ENCODE results near the gene TNP2. TPM values are rescaled to one million over a fixed set of nuclear protein-coding genes. Genes with fewer than 3 reads are reported as not detected.
A peak's percentile ranks its signal among the peaks of the same experiment; 100 is the strongest.

TNP2 gene
- total RNA-seq, 1 donor from 2014 or later, result not detected

GRCh38 chr16:11218604-11218962 is 50.5 kb downstream of the TNP2 start:
- intact Hi-C loops (cut with micrococcal nuclease), result no loop called here
- peak; percentile 43 for TF ChIP-seq CTCF (IDR thresholded peaks at IDR 0.05; ENCODE audit: borderline replicate concordance)
- H3K27ac ChIP-seq (replicated peaks), result no peak overlapping the region
- H3K4me1 ChIP-seq, result no peaks in the 10 kb centered on the region
- no peaks in the 10 kb centered on the region for H3K36me3 ChIP-seq
- no peak for DNase-seq
- no peak overlapping the region for H3K4me3 ChIP-seq
- peaks cover 37% of the 10 kb centered on the region for H3K9me3 ChIP-seq (replicated peaks)
- H3K27me3 ChIP-seq (ENCODE audit: low read depth), result no peaks in the 10 kb centered on the region

Small RNAs within 50 kb of the gene (microRNA-seq; reads per million reads assigned to microRNA genes)
- not detected for gene MIR548H2

Other genes starting within 250 kb of the TNP2 start
- gene SOCS1, start 13.1 kb downstream of the TNP2 start, total RNA-seq, result 2.9 TPM
- gene PRM3, start 4.3 kb upstream of the TNP2 start, total RNA-seq, result not detected
- not detected for gene PRM2, start 7.2 kb upstream of the TNP2 start, total RNA-seq
- gene PRM1, start 12.0 kb upstream of the TNP2 start, total RNA-seq, result not detected
- 0.60 TPM for gene RMI2, start 76.1 kb upstream of the TNP2 start, total RNA-seq